HG03439 (cell line): Measurements from ENCODE around the gene MMEL1.

Experiments used
- ATAC-seq: cut with Tn5 transposase; IDR thresholded peaks from one replicate; pipeline ENCODE4 v1.9.1; 2021; ENCODE audit warnings: mild to moderate bottlenecking, moderate library complexity; ENCODE audit not compliant: unreplicated experiment

The MMEL1 gene

GRCh38 chr1:2643414-2644077, 10.7 kb upstream of the MMEL1 start:
- no peak for ATAC-seq

- ATAC-seq = peak; percentile 82
Measured at GRCh38 chr1:2642560-2643413, 10.0 kb upstream of the MMEL1 start.

GRCh38 chr1:2642131-2642559, 9.3 kb upstream of the MMEL1 start:
- ATAC-seq = no peak

DNA sequence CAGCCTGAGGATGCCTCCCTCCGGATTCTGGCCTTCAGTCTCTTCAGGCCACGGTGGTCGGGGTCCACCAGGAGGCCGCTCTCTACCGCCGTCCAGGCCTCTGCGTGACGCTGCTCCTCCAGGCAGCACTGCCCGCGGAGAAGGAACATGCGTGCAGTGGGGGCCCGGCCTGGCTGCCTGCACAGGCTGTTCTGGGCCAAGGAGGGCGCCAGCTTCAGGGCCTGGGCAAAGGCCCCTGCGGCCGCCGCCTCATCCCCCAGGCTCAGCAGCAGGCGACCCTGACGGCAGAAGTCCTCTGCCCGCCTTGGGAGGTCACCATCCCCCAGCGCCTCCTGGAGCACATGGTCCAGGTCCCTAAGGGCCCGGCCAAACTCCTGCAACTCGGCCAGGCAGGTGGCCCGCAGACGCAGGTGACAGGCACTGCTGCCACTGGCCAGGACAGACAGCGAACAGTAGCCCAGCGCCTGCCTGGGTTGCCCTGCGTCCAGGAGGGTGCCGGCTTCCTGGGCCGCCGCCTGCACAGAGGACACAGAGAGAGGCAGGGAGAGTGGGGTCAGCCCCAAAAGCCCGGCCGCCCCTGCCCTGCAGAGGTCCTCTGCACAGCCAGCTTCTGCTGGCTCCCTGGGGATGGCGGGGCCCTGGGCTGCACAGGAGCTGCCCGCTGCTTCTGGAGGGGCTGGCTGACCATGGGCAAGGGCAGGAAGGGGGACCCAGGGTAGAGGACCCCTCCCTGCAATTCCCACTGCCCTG, 8.7 kb upstream of the MMEL1 start:
- ATAC-seq = no peak

DNA sequence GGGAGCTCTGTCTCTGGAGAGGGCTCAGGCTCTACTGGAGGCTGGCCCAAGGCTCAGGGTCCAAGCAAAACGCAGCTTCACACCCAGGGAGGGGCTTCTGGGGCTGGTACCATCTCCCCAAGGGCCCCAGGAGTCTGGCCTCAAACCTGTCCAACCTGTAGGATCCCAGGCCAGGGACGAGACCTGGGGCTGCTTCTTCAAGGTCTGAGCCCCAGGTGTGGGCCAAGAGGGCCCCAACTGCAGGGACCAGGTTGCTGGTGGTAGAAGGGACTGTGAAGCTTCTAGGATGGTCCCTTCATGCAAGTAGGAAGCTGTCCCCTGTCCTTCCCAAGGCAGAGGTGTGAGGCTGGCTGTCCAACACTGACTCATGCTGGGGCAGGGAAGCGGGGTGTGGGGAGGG, 7.8 kb upstream of the MMEL1 start:
- ATAC-seq = no peak

DNA sequence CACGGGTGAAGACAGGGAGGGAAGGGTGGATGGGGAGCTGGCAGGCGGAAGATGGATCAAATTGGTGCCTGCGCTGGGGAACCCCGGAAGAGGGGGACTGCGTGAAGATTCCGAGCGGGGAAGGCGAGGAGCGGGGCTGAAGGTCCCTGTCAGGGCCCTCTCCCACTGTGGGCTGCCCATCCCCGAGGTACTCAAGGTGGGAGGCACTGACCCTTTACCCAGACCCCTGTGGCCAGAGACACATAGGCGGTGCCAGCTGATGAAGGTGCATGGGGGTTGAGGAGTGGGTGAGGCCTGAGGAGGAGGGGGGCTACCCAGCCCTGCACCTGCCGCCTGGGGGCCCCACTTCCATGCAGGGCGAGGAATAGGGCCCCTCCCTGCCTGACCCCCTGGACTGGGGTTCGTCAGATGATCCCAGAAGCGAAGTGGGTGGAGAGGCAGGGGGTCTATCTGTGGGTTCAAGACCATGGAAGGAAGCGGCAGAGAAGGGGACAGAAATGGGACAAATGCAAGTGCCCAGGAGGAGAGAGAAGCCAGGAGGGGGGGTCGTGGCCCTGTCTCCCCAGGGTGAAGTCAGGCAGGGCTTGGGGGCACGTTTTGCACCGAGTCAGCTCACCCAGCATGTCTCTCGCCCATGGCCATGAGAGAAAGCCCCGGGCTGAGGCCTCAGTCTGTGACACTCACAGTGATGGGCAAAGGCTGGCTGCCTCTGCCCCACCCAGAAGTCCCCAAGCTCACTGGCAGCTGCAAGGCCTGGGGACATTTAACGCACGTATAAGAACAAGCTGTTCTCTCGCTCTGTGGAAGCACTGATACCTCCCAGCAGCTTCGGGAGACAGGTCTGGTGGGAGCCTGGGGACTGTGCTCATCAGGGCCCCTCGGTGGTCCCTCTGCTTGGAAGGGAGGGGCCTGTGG, 7.0 kb upstream of the MMEL1 start:
- no peak for ATAC-seq

GRCh38 chr1:2639203-2639602, 6.4 kb upstream of the MMEL1 start:
- ATAC-seq = no peak

GRCh38 chr1:2638466-2639115, 5.8 kb upstream of the MMEL1 start:
- no peak for ATAC-seq

DNA sequence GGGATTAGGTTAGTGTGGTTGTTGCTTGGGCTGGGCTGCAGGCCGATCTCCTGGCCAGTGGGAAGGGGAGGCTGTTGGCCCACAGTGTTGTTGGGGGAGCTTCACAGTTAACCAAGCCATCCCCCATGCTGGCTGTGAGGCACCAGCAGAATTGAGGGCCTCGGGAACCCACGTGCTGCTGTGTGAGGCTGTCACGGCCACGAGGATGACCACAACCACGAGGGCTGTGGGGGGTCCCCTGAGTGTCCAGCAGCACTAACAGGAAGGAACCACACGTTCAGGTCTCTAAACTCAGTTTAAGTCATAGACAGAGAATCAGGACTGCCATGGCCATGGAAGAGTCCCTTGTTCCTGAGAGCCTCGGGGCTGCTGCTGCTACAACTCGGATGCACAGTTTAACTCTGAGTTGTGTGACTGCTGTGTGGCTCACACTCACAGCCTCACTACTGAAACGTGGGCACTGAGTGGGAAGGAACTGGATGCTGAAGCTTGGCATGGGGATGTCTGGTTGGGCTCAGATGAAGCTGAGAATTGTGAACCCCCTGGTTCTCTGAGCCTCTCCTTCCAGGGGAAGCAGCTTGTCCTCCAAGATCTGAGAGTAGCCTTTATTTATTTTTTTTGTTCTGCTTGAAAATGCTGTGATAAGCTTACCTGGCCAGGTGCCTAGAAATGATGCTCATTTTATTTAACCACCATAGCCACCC, 4.8 kb upstream of the MMEL1 start:
- ATAC-seq = no peak

DNA sequence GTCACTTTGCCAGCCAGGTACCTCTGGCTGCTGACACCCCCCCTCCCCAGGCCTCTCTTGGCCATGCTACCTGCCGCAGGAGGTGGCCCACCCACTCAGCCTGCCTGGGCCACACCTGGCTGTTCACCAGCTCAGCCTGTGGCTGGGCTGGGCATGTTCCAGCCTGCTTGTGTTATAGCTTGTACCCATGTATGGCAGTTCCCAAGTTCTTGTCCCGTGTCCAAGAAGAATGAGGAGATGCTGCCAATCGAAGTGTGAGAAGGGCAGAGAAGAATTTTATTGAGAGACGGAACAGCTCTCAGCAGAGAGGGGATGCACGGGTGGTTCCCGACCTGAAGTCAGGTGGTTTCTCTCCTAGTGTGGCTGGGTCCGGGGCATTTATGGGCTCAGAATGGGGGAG, 3.9 kb upstream of the MMEL1 start:
- ATAC-seq = no peak

- ATAC-seq = no peak
Measured at GRCh38 chr1:2635361-2636010, 2.7 kb upstream of the MMEL1 start.

GRCh38 chr1:2633936-2634491, 1.2 kb upstream of the MMEL1 start:
- no peak for ATAC-seq

DNA sequence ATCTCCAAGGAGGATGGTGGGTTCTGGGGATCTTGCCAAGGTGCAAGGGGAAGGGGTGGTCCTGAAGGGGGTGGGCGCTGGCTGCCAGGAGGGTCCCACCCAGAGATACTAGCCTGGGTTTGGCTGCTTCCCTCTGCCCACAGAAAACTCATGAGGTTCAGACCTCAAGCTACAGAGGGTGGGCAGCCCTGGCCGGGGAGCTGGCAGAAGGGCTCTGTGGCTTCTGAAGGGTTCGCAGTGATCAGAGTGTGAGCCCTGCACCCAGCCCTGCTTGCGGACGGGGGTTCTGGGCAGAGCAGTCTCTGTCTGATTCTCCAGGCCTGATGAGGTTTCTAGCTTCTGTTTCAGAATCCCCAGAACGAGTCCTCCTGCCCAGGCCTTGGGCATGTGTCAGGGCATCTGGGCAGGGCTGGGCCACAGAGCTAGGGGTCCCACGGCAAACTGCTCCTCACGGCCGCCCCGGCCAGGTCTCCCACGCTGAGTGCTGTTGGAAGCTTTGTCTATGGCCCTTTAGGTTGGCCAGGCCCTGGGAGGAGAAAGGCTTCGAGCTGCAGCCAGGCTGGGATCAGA, 635 bp upstream of the MMEL1 start:
- ATAC-seq = no peak

DNA sequence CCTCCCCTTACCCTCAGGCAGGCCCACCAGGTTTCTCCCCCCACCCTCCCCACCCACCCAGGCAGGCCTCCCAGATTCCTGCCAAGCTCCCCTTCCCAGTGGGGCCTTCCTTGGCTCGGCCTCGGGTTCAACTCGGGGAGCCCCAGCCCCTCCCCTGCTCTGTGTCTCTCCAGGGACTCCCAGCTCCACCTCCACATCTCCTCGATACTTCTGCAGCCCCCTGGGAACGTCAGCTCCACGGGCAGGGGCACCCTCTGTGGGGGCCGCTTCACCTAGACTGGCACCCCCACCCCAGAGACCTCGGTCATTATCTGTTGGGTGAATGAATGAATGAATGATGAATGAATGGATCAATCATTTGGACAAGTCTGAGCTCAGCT, 775 bp downstream of the MMEL1 start:
- no peak for ATAC-seq

DNA sequence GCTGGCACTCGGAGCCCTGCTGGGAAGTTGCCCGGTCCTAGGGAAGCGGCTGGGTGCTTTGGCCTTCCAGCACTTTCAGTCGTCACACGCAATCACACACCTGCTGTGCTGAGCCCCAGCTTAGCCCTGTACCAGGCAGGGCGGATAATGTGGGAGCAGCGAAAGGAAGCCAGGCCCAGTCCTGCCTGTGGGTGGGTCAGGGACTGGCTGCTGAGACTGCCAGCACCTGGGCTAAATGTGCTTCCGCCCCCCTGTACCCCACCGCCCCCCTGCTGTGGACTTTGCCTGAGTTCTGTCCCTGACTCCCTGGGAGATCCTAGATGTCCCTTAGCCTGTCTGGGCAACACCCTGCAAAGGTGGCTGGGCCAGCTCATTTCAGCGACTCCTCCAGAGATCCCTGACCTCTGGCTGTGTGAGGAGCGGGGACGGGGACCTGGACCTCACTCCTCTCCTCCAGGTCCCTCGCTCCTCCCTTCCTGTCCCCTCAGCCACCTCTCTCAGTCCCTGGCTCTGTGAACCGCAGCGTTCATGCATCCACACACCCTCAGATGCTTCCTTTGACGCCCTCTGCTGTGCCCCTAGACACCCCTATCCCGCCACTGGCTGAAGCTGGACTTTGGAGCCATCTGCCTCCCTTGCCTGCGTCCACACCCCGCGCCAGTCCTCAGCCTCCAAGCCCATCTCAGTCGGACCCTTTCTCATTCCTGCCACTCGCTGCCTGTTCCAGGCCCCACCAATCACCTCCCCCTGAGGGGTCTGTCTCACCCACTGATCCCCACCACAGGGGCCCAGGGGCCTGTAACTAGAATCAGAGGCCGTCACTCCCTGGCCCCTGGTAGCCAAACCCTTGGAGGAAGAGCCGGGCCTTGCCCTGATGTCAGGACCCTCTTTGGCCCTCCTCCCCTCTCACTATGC, 1.4 kb downstream of the MMEL1 start:
- no peak for ATAC-seq

DNA sequence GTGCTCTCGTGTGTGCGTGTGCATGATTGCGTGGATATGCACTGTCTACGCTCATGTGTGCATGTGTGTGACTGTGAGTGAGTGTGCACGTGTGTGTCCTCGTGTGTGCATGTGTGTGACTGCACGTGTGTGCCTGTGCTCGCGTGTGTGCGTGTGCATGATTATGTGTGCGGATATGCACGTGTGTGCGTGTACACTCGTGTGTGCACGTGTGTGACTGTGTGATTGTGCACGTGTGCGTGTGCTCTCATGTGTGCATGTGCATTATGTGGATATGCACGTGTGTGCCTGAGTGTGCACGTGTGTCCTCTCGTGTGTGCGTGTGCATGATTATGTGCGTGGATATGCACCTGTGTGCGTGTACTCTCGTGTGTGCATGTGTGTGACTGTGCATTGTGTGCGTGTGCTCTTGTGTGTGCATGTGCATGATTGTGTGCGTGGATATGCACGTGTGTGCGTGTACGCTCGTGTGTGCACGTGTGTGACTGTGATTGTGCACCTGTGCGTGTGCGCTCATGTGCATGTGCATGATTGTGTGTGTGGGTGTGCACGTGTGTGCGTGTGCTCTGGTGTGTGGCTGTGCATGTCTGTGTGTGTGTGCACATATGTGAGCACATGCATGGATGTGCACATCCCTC, 2.2 kb downstream of the MMEL1 start:
- no peak for ATAC-seq
